HepG2 (cell line): ENCODE data around the gene WNT5B. TPM values are rescaled to one million over a fixed set of nuclear protein-coding genes. Genes with fewer than 3 reads are reported as not detected.
A peak's percentile ranks its signal among the peaks of the same experiment; 100 is the strongest.

Source experiments
- ADNP ChIP-seq: sonication (generic); formaldehyde crosslinking; IDR thresholded peaks from 2 replicates; pipeline ENCODE4 v1.4.0; 2020; ENCODE audit warnings: missing genetic modification reagents
- ATAD3A ChIP-seq: sonication (generic); formaldehyde crosslinking; IDR thresholded peaks from 2 replicates; pipeline ENCODE4 v1.4.0; 2020; ENCODE audit warnings: missing genetic modification reagents
- CEBPB ChIP-seq: IDR thresholded peaks from 2 replicates; pipeline ENCODE4 v1.6.1; 2011; ENCODE audit warnings: low read depth, low read length, improper control_type of control experiment, borderline replicate concordance
- CENPX ChIP-seq: sonication (generic); formaldehyde crosslinking; IDR thresholded peaks from 2 replicates; pipeline ENCODE4 v1.9.0; 2021; ENCODE audit warnings: mild to moderate bottlenecking, missing genetic modification reagents, moderate library complexity
- FOXP1 ChIP-seq, 2 experiments: fragments of 450-650 bp in 1 of 2; IDR thresholded peaks; 2 replicates each; pipeline ENCODE4 v1.6.1; 2017 to 2018; ENCODE audit warnings: antibody characterized with exemption in 1 of 2
- RFX3 ChIP-seq: IDR thresholded peaks from 2 replicates; pipeline ENCODE4 v1.6.1; 2016; ENCODE audit warnings: missing biosample characterization, missing genetic modification reagents
- SNAPC2 ChIP-seq: sonication (generic); formaldehyde crosslinking; IDR thresholded peaks from 2 replicates; pipeline ENCODE4 v1.8.1; 2022; ENCODE audit warnings: mild to moderate bottlenecking, missing genetic modification reagents
- SOX6 ChIP-seq, 2 experiments: fragments of 450-650 bp in 1 of 2; sonication (generic) in 1 of 2; formaldehyde crosslinking in 1 of 2; IDR thresholded peaks; 2 replicates each; pipeline versions ENCODE4 v1.4.0 to v1.6.1; 2017 to 2020; ENCODE audit warnings: antibody characterized with exemption in 1 of 2, mild to moderate bottlenecking in 1 of 2, missing genetic modification reagents in 1 of 2
- STAG1 ChIP-seq: sonication (generic); formaldehyde crosslinking; IDR thresholded peaks from 2 replicates; pipeline ENCODE4 v1.4.0; 2020; ENCODE audit warnings: missing genetic modification reagents
- THYN1 ChIP-seq: sonication (generic); formaldehyde crosslinking; IDR thresholded peaks from 2 replicates; pipeline ENCODE4 v1.8.1; 2023; ENCODE audit warnings: low read depth, mild to moderate bottlenecking, moderate library complexity, missing genetic modification reagents, borderline replicate concordance
- U2AF1 ChIP-seq: fragments of 200-400 bp; formaldehyde crosslinking; optimal IDR thresholded peaks from 2 replicates; pipeline ENCODE3; 2017; ENCODE audit warnings: mild to moderate bottlenecking, low read depth, low read length
- ZBTB20 ChIP-seq: sonication (generic); formaldehyde crosslinking; IDR thresholded peaks from 2 replicates; pipeline ENCODE4 v1.8.1; 2023; ENCODE audit warnings: missing genetic modification reagents, low read depth, mild to moderate bottlenecking, borderline replicate concordance
- ZNF292 ChIP-seq: sonication (generic); formaldehyde crosslinking; IDR thresholded peaks from 2 replicates; pipeline ENCODE4 v1.8.1; 2022; ENCODE audit warnings: mild to moderate bottlenecking, low read depth, missing genetic modification reagents, borderline replicate concordance
- ZNF33B ChIP-seq: sonication (generic); formaldehyde crosslinking; IDR thresholded peaks from 2 replicates; pipeline ENCODE4 v1.5.1; 2020; ENCODE audit warnings: mild to moderate bottlenecking, missing genetic modification reagents
- ZNF737 ChIP-seq: sonication (generic); formaldehyde crosslinking; IDR thresholded peaks from 2 replicates; pipeline ENCODE4 v1.5.0; 2020; ENCODE audit warnings: missing genetic modification reagents, mild to moderate bottlenecking, borderline replicate concordance
- polyA plus RNA-seq, 8 experiments: library from polyadenylated mRNA; depleted of rRNA in 3 of 8; stranded (reverse) in 7 of 8; unstranded in 1 of 8; fragments of >200 nt; fragmentation: Illumina TruSeq in 4 of 8; extraction: Trizol in 4 of 8; gene quantifications; 2 replicates each; pipeline versions ENCODE4 v1.2.1 to v1.2.3, GENCODE V29; 2011 to 2016; ENCODE audit warnings: low read depth in 4 of 8, missing spikeins in 1 of 8, mixed read lengths in 1 of 8; ENCODE audit not compliant: insufficient read depth in 1 of 8
- total RNA-seq, 5 experiments: library from RNA; depleted of rRNA; stranded (reverse); fragments of >200 nt; fragmentation: Illumina TruSeq; extraction: Trizol; gene quantifications; 2 replicates each; pipeline ENCODE4 v1.2.3, GENCODE V29; 2016; ENCODE audit warnings: low read depth in 1 of 5
- TF ChIP-seq, protein P1 (sequence below): sonication (generic); formaldehyde crosslinking; IDR thresholded peaks from 2 replicates; pipeline ENCODE4 v1.4.0; 2020; ENCODE audit warnings: mild to moderate bottlenecking, missing genetic modification reagents
- TF ChIP-seq, protein P2 (sequence below): sonication (generic); formaldehyde crosslinking; IDR thresholded peaks from 2 replicates; pipeline ENCODE4 v1.4.0; 2020; ENCODE audit warnings: missing genetic modification reagents; ENCODE audit errors: not compliant biosample characterization
- TF ChIP-seq, protein P3 (sequence below): sonication (generic); formaldehyde crosslinking; IDR thresholded peaks from 2 replicates; pipeline ENCODE4 v1.5.0; 2020; ENCODE audit warnings: missing genetic modification reagents, mild to moderate bottlenecking, borderline replicate concordance
- TF ChIP-seq, protein P4 (sequence below): sonication (generic); formaldehyde crosslinking; IDR thresholded peaks from 2 replicates; pipeline ENCODE4 v1.9.0; 2021; ENCODE audit warnings: missing genetic modification reagents, borderline replicate concordance
- TF ChIP-seq, protein P5 (sequence below): sonication (generic); formaldehyde crosslinking; IDR thresholded peaks from 2 replicates; pipeline ENCODE4 v1.4.0; 2020; ENCODE audit warnings: mild to moderate bottlenecking, missing genetic modification reagents, borderline replicate concordance

Gene WNT5B
- total and polyA plus RNA-seq, 2 of the 13 experiments (the other 11 are each of a cell fraction or from before 2014, with no cell fraction given), result 0.04 TPM; not detected in 1

DNA sequence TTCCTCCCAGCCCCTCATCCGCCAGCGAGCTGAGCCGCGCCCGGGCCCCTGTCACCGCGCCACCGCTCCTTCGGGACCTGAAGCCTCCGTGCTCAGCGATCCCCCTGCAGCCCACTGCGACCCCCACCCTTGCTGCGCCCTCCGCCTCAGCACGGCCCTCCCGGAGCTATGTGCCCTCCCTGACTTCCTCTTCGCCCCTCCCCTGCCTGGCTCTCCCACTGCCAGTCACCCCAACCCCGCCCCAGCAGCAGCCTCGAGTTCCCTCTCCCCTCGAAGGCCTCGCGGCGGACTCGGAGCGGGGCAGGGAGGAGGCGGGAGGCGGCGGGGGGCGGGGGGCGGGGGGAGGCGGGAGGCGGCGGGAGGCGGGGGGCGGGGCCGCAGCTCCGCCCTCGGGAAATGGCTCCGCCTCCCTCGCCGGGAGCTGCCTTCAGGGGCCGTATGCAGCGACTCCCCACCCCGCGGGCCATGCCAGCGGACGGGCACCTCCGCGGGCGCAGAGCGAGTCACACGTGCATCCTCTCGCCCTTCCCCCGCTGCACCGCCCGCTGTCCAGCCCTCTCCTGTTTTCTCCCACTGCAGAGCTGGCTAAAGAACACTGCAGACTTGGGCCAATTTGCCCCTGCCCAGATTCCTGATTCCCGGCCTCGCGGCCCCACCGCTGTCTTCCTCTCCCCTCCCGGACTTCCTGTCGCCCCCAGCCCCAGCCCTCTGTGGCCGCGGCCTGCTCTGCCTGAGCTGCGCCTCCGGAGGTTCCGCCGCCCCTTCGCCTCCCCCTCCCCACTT, 32.7 kb downstream of the WNT5B start (continued):
- TF ChIP-seq, protein P1, sequence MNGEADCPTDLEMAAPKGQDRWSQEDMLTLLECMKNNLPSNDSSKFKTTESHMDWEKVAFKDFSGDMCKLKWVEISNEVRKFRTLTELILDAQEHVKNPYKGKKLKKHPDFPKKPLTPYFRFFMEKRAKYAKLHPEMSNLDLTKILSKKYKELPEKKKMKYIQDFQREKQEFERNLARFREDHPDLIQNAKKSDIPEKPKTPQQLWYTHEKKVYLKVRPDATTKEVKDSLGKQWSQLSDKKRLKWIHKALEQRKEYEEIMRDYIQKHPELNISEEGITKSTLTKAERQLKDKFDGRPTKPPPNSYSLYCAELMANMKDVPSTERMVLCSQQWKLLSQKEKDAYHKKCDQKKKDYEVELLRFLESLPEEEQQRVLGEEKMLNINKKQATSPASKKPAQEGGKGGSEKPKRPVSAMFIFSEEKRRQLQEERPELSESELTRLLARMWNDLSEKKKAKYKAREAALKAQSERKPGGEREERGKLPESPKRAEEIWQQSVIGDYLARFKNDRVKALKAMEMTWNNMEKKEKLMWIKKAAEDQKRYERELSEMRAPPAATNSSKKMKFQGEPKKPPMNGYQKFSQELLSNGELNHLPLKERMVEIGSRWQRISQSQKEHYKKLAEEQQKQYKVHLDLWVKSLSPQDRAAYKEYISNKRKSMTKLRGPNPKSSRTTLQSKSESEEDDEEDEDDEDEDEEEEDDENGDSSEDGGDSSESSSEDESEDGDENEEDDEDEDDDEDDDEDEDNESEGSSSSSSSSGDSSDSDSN (CRISPR knock-in tag), result peak; percentile 81
- TF ChIP-seq CEBPB (no peak), SOX6 (IDR thresholded peaks at IDR 0.05) (no peak), SOX6 (CRISPR knock-in tag; IDR thresholded peaks at IDR 0.05) (peak; percentile 36; the same call in 1 of the 2 replicates), FOXP1 (IDR thresholded peaks at IDR 0.05) (no peak), FOXP1 (CRISPR knock-in tag; IDR thresholded peaks at IDR 0.05) (peak; percentile 52; the same call in 1 of the 2 replicates), CENPX (CRISPR knock-in tag) (no peak), STAG1 (CRISPR knock-in tag) (no peak), RFX3 (CRISPR knock-in tag) (no peak), SNAPC2 (CRISPR knock-in tag) (no peak), ATAD3A (CRISPR knock-in tag) (no peak), ZNF737 (CRISPR knock-in tag) (no peak), ZNF292 (CRISPR knock-in tag) (peak; percentile 34; the same call in 1 of the 2 replicates), ADNP (CRISPR knock-in tag) (no peak), U2AF1 (no peak), ZBTB20 (CRISPR knock-in tag) (peak; percentile 40; the same call in 1 of the 2 replicates), THYN1 (no peak), ZNF33B (CRISPR knock-in tag) (no peak)
- TF ChIP-seq, protein P2, sequence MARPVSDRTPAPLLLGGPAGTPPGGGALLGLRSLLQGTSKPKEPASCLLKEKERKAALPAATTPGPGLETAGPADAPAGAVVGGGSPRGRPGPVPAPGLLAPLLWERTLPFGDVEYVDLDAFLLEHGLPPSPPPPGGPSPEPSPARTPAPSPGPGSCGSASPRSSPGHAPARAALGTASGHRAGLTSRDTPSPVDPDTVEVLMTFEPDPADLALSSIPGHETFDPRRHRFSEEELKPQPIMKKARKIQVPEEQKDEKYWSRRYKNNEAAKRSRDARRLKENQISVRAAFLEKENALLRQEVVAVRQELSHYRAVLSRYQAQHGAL (CRISPR knock-in tag), result no peak
- TF ChIP-seq, protein P3, sequence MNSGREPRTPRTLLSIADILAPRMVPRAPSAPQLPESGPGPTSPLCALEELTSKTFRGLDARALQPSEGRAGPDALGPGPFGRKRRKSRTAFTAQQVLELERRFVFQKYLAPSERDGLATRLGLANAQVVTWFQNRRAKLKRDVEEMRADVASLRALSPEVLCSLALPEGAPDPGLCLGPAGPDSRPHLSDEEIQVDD (CRISPR knock-in tag), result no peak
- TF ChIP-seq, protein P4, sequence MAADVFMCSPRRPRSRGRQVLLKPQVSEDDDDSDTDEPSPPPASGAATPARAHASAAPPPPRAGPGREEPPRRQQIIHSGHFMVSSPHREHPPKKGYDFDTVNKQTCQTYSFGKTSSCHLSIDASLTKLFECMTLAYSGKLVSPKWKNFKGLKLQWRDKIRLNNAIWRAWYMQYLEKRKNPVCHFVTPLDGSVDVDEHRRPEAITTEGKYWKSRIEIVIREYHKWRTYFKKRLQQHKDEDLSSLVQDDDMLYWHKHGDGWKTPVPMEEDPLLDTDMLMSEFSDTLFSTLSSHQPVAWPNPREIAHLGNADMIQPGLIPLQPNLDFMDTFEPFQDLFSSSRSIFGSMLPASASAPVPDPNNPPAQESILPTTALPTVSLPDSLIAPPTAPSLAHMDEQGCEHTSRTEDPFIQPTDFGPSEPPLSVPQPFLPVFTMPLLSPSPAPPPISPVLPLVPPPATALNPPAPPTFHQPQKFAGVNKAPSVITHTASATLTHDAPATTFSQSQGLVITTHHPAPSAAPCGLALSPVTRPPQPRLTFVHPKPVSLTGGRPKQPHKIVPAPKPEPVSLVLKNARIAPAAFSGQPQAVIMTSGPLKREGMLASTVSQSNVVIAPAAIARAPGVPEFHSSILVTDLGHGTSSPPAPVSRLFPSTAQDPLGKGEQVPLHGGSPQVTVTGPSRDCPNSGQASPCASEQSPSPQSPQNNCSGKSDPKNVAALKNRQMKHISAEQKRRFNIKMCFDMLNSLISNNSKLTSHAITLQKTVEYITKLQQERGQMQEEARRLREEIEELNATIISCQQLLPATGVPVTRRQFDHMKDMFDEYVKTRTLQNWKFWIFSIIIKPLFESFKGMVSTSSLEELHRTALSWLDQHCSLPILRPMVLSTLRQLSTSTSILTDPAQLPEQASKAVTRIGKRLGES (CRISPR knock-in tag), result no peak
- TF ChIP-seq, protein P5, sequence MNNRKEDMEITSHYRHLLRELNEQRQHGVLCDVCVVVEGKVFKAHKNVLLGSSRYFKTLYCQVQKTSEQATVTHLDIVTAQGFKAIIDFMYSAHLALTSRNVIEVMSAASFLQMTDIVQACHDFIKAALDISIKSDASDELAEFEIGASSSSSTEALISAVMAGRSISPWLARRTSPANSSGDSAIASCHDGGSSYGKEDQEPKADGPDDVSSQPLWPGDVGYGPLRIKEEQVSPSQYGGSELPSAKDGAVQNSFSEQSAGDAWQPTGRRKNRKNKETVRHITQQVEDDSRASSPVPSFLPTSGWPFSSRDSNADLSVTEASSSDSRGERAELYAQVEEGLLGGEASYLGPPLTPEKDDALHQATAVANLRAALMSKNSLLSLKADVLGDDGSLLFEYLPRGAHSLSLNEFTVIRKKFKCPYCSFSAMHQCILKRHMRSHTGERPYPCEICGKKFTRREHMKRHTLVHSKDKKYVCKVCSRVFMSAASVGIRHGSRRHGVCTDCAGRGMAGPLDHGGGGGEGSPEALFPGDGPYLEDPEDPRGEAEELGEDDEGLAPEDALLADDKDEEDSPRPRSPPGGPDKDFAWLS (CRISPR knock-in tag), result no peak
